H9 (cell line): ENCODE measurements around the gene FOXF2. TPM values are rescaled to one million over a fixed set of nuclear protein-coding genes. Genes with fewer than 3 reads are reported as not detected.

Experiments
- DNase-seq: peaks from one replicate; pipeline ENCODE4 v3.0.0-alpha.2; 2017
- H2AFZ ChIP-seq: one replicate; pipeline ENCODE4 v1.6.1; 2013; ENCODE audit warnings: mild to moderate bottlenecking, low read length, control low read depth, moderate library complexity
- H2AK5ac ChIP-seq: 2 replicates; pipeline ENCODE4 v1.6.1; 2013; ENCODE audit warnings: low read length, control low read depth, mixed read lengths; ENCODE audit not compliant: insufficient read length
- H2BK120ac ChIP-seq: one replicate; pipeline ENCODE4 v1.6.1; 2013; ENCODE audit warnings: low read depth, mild to moderate bottlenecking, low read length, control low read depth, inconsistent platforms; ENCODE audit not compliant: poor library complexity, severe bottlenecking
- H2BK12ac ChIP-seq: 2 replicates; pipeline ENCODE4 v1.6.1; 2013; ENCODE audit warnings: low read length, control low read depth, mixed read lengths, low read depth; ENCODE audit not compliant: insufficient read length
- H2BK15ac ChIP-seq: 2 replicates; pipeline ENCODE4 v1.6.1; 2013; ENCODE audit warnings: low read depth, low read length, control low read depth
- H2BK20ac ChIP-seq: one replicate; pipeline ENCODE4 v1.6.1; 2013; ENCODE audit warnings: low read depth, mild to moderate bottlenecking, low read length, control low read depth, inconsistent platforms; ENCODE audit not compliant: poor library complexity, severe bottlenecking
- H2BK5ac ChIP-seq: 2 replicates; pipeline ENCODE4 v1.6.1; 2013; ENCODE audit warnings: low read length, control low read depth, mixed read lengths; ENCODE audit not compliant: insufficient read length
- H3K14ac ChIP-seq: 2 replicates; pipeline ENCODE4 v1.6.1; 2013; ENCODE audit warnings: low read length, control low read depth; ENCODE audit not compliant: insufficient read depth
- H3K18ac ChIP-seq: 2 replicates; pipeline ENCODE4 v1.6.1; 2013; ENCODE audit warnings: low read depth, mild to moderate bottlenecking, mixed read lengths, low read length, control low read depth; ENCODE audit not compliant: insufficient read length
- H3K23ac ChIP-seq: 2 replicates; pipeline ENCODE4 v1.6.1; 2013; ENCODE audit warnings: low read length, control low read depth, mixed read lengths, low read depth; ENCODE audit not compliant: insufficient read length
- H3K23me2 ChIP-seq: 2 replicates; pipeline ENCODE4 v1.6.1; 2013; ENCODE audit warnings: low read depth, mild to moderate bottlenecking, mixed read lengths, low read length, control low read depth; ENCODE audit not compliant: insufficient read length, poor library complexity, severe bottlenecking
- H3K27ac ChIP-seq: 2 replicates; pipeline ENCODE4 v1.5.1; 2013; ENCODE audit warnings: low read length, control low read depth, mixed read lengths, low read depth; ENCODE audit not compliant: insufficient read length
- H3K27me3 ChIP-seq: 2 replicates; pipeline ENCODE4 v1.6.1; 2013; ENCODE audit warnings: low read length, control low read depth, inconsistent platforms; ENCODE audit not compliant: insufficient read depth
- H3K4ac ChIP-seq: 2 replicates; pipeline ENCODE4 v1.6.1; 2013; ENCODE audit warnings: low read depth, mild to moderate bottlenecking, control low read depth, inconsistent platforms, low read length, moderate library complexity
- H3K4me1 ChIP-seq: 2 replicates; pipeline ENCODE4 v1.6.1; 2013; ENCODE audit warnings: low read length, control low read depth, inconsistent platforms; ENCODE audit not compliant: insufficient read depth
- H3K4me2 ChIP-seq: 2 replicates; pipeline ENCODE4 v1.6.1; 2013; ENCODE audit warnings: low read length, control low read depth, mixed read lengths; ENCODE audit not compliant: insufficient read length, insufficient read depth
- H3K56ac ChIP-seq: 2 replicates; pipeline ENCODE4 v1.6.1; 2013; ENCODE audit warnings: low read depth, mild to moderate bottlenecking, mixed read lengths, low read length, control low read depth; ENCODE audit not compliant: insufficient read length
- H3K79me1 ChIP-seq: 2 replicates; pipeline ENCODE4 v1.6.1; 2013; ENCODE audit warnings: low read depth, mild to moderate bottlenecking, moderate library complexity, low read length, control low read depth, inconsistent platforms; ENCODE audit not compliant: insufficient read depth, poor library complexity, severe bottlenecking
- H3K79me2 ChIP-seq: 2 replicates; pipeline ENCODE4 v1.6.1; 2013; ENCODE audit warnings: low read length, control low read depth, inconsistent platforms; ENCODE audit not compliant: insufficient read depth
- H3K9ac ChIP-seq: 2 replicates; pipeline ENCODE4 v1.6.1; 2013; ENCODE audit warnings: low read length, control low read depth, mixed read lengths; ENCODE audit not compliant: insufficient read length; ENCODE audit errors: extremely low read depth
- H3K9me3 ChIP-seq: one replicate; pipeline ENCODE4 v1.6.1; 2013; ENCODE audit warnings: low read depth, low read length, inconsistent platforms; ENCODE audit not compliant: control insufficient read depth
- H3T11ph ChIP-seq: one replicate; pipeline ENCODE4 v1.6.1; 2013; ENCODE audit warnings: mild to moderate bottlenecking, low read length, control low read depth, inconsistent platforms
- H4K20me1 ChIP-seq: one replicate; pipeline ENCODE4 v1.6.1; 2013; ENCODE audit not compliant: control insufficient read depth, insufficient read length, insufficient read depth
- H4K5ac ChIP-seq: 2 replicates; pipeline ENCODE4 v1.6.1; 2013; ENCODE audit warnings: low read depth, mild to moderate bottlenecking, mixed read lengths, low read length, control low read depth; ENCODE audit not compliant: insufficient read length
- H4K8ac ChIP-seq: replicated peaks from 2 replicates; pipeline ENCODE4 v1.6.1; 2013; ENCODE audit warnings: low read length, control low read depth, mixed read lengths, low read depth; ENCODE audit not compliant: insufficient read length
- H4K91ac ChIP-seq: 2 replicates; pipeline ENCODE4 v1.6.1; 2013; ENCODE audit warnings: low read depth, mild to moderate bottlenecking, moderate library complexity, mixed read lengths, low read length, control low read depth; ENCODE audit not compliant: insufficient read length
- H3K27ac Mint-ChIP-seq, 3 experiments: 2 replicates in 2 of 3; 3 replicates in 1 of 3; pipeline ENCODE4 v1.8.0; 2020 to 2021; ENCODE audit warnings: mixed read lengths in 3 of 3, mild to moderate bottlenecking in 1 of 3, moderate library complexity in 1 of 3
- H3K27me3 Mint-ChIP-seq: 2 replicates; pipeline ENCODE4 v1.8.0; 2021; ENCODE audit warnings: low read depth, mild to moderate bottlenecking, moderate library complexity, mixed read lengths
- H3K36me3 Mint-ChIP-seq, 3 experiments: 2 replicates in 2 of 3; 3 replicates in 1 of 3; pipeline ENCODE4 v1.8.0; 2020 to 2021; ENCODE audit warnings: low read depth in 3 of 3, mixed read lengths in 3 of 3; ENCODE audit not compliant: insufficient read depth in 1 of 3
- H3K4me1 Mint-ChIP-seq, 2 experiments: 2 replicates each; pipeline ENCODE4 v1.8.0; 2020; ENCODE audit warnings: mixed read lengths in 2 of 2
- H3K4me3 Mint-ChIP-seq, 2 experiments: 2 replicates in 1 of 2; 3 replicates in 1 of 2; pipeline ENCODE4 v1.8.0; 2020 to 2021; ENCODE audit warnings: mild to moderate bottlenecking in 2 of 2, mixed read lengths in 2 of 2, moderate library complexity in 1 of 2
- H3K9me3 Mint-ChIP-seq, 2 experiments: 2 replicates in 1 of 2; 3 replicates in 1 of 2; pipeline ENCODE4 v1.8.0; 2020; ENCODE audit warnings: mild to moderate bottlenecking in 2 of 2, mixed read lengths in 2 of 2, moderate library complexity in 1 of 2
- CTCF ChIP-seq: fragments of 200-600 bp; sonication (generic); conservative IDR thresholded peaks from 3 replicates; pipeline ENCODE4 v1.8.0; 2021; ENCODE audit warnings: antibody characterized with exemption, mild to moderate bottlenecking
- WGBS: extraction: QIAGEN DNeasy Blood & Tissue Kit; methylation state at CpG from one replicate; pipeline ENCODE4 v1.1.7; 2013; ENCODE audit warnings: missing lambda C conversion rate, low lambda C conversion rate, mixed read lengths; ENCODE audit not compliant: insufficient read length; ENCODE audit errors: extremely low coverage; 5-methylcytosine and 5-hydroxymethylcytosine counted together
- total RNA-seq: library from RNA; stranded (reverse); gene quantifications from 2 replicates; pipeline ENCODE4 v1.2.1, GENCODE V29; 2021

Gene FOXF2
- total RNA-seq, 1 experiment from 2014 or later: not detected

GRCh38 chr6:1422290-1422689 is 32.9 kb downstream of the FOXF2 start:
- no peak for TF ChIP-seq CTCF
- no CpG with 5 or more reads among the region's 1 CpG for WGBS

More at GRCh38 chr6:1422290-1422689, 32.9 kb downstream of the FOXF2 start:
- H2AFZ ChIP-seq: no peak overlapping the region
- no peak overlapping the region for H3K9ac ChIP-seq
- no peaks in the 10 kb centered on the region for H4K20me1 ChIP-seq
- peaks cover 34% of the 10 kb centered on the region for H3K27me3 Mint-ChIP-seq
- H2BK15ac ChIP-seq: no peak overlapping the region
- no peak overlapping the region for H3K27ac Mint-ChIP-seq
- no peak overlapping the region for H3T11ph ChIP-seq
- no peak overlapping the region for H2BK12ac ChIP-seq
- no peak for DNase-seq
- H3K56ac ChIP-seq: no peak overlapping the region
- H3K4ac ChIP-seq: no peak overlapping the region
- H3K9me3 Mint-ChIP-seq: peaks cover 11% of the 10 kb centered on the region in 2 experiments; a peak in 4 of 5 replicates
- no peaks in the 10 kb centered on the region for H3K9me3 ChIP-seq
- H3K4me1 Mint-ChIP-seq: peaks cover 7 to 9% of the 10 kb centered on the region in 2 experiments
- H2AK5ac ChIP-seq: no peak overlapping the region
- no peak overlapping the region for H4K91ac ChIP-seq
- no peak overlapping the region for H3K18ac ChIP-seq
- H3K36me3 Mint-ChIP-seq: peaks cover 3 to 10% (median 3%) of the 10 kb centered on the region in 3 experiments; a peak in 6 of 7 replicates
- no peaks in the 10 kb centered on the region for H3K23me2 ChIP-seq
- no peak overlapping the region for H3K4me2 ChIP-seq
- H3K4me1 ChIP-seq: no peaks in the 10 kb centered on the region
- no peaks in the 10 kb centered on the region; the same call in 1 of the 2 replicates for H3K27me3 ChIP-seq
- no peak overlapping the region for H2BK120ac ChIP-seq
- H3K23ac ChIP-seq: no peak overlapping the region
- H3K14ac ChIP-seq: no peak overlapping the region
- no peak overlapping the region for H2BK5ac ChIP-seq
- no peaks in the 10 kb centered on the region for H3K79me1 ChIP-seq
- no peak overlapping the region for H2BK20ac ChIP-seq
- no peak overlapping the region for H4K8ac ChIP-seq
- no peak overlapping the region for H4K5ac ChIP-seq
- H3K79me2 ChIP-seq: no peaks in the 10 kb centered on the region
- no peak overlapping the region for H3K27ac ChIP-seq
- H3K4me3 Mint-ChIP-seq: no peak overlapping the region
